GM23338 (cell line): ENCODE data around the gene XPNPEP3. TPM values are rescaled to one million over a fixed set of nuclear protein-coding genes. Genes with fewer than 3 reads are reported as not detected.

Source experiments
- ATAC-seq: fragments of 200-7000 bp; cut with Tn5 transposase; 3 replicates; pipeline ENCODE4 v1.9.1; 2020
- DNase-seq: peaks from one replicate; pipeline ENCODE4 v3.0.0-alpha.2; 2015; ENCODE audit warnings: low spot score
- H2AFZ ChIP-seq: fragments of 200-600 bp; sonication (generic); 2 replicates; pipeline ENCODE4 v1.8.0; 2016; ENCODE audit warnings: antibody characterized with exemption, mild to moderate bottlenecking, moderate library complexity
- H3F3A ChIP-seq: fragments of 200-600 bp; sonication (generic); replicated peaks from 2 replicates; pipeline ENCODE4 v1.8.0; 2017; ENCODE audit warnings: antibody characterized with exemption, mixed run types, low read depth
- H3K27ac ChIP-seq: fragments of 200-600 bp; sonication (generic); 2 replicates; pipeline ENCODE4 v1.6.1; 2016; ENCODE audit warnings: low read depth
- H3K27me3 ChIP-seq: fragments of 200-600 bp; sonication (generic); 2 replicates; pipeline ENCODE4 v1.8.0; 2016; ENCODE audit warnings: mild to moderate bottlenecking, mixed run types, moderate library complexity; ENCODE audit not compliant: insufficient read depth
- H3K36me3 ChIP-seq: fragments of 200-600 bp; sonication (generic); 2 replicates; pipeline ENCODE4 v1.8.0; 2016; ENCODE audit warnings: mild to moderate bottlenecking; ENCODE audit not compliant: insufficient read depth
- H3K4me1 ChIP-seq: fragments of 200-600 bp; sonication (generic); 2 replicates; pipeline ENCODE4 v1.8.0; 2016; ENCODE audit warnings: mild to moderate bottlenecking, moderate library complexity; ENCODE audit not compliant: insufficient read depth
- H3K4me2 ChIP-seq: fragments of 200-600 bp; sonication (generic); 2 replicates; pipeline ENCODE4 v1.7.1; 2017; ENCODE audit warnings: mixed run types
- H3K4me3 ChIP-seq: fragments of 200-600 bp; sonication (generic); 2 replicates; pipeline ENCODE4 v1.6.1; 2016; ENCODE audit warnings: mixed run types
- H3K79me2 ChIP-seq: fragments of 200-600 bp; sonication (generic); replicated peaks from 2 replicates; pipeline ENCODE4 v1.8.0; 2017; ENCODE audit warnings: mild to moderate bottlenecking; ENCODE audit not compliant: insufficient read depth
- H3K9me2 ChIP-seq: fragments of 200-600 bp; sonication (generic); 2 replicates; pipeline ENCODE4 v1.8.0; 2017; ENCODE audit not compliant: insufficient read depth
- H4K20me1 ChIP-seq: fragments of 200-600 bp; sonication (generic); replicated peaks from 2 replicates; pipeline ENCODE4 v1.8.0; 2017; ENCODE audit warnings: mild to moderate bottlenecking; ENCODE audit not compliant: insufficient read depth
- H3K27ac Mint-ChIP-seq: 2 replicates; pipeline ENCODE4 v1.8.0; 2020; ENCODE audit warnings: inconsistent platforms, mild to moderate bottlenecking, moderate library complexity, mixed read lengths
- H3K27me3 Mint-ChIP-seq: 3 replicates; pipeline ENCODE4 v1.8.0; 2022; ENCODE audit warnings: low read depth, mild to moderate bottlenecking, moderate library complexity, mixed read lengths, inconsistent platforms; ENCODE audit not compliant: insufficient read depth, poor library complexity
- H3K36me3 Mint-ChIP-seq: 3 replicates; pipeline ENCODE4 v1.8.0; 2021; ENCODE audit warnings: low read depth, mild to moderate bottlenecking, inconsistent platforms, moderate library complexity, mixed read lengths
- H3K4me1 Mint-ChIP-seq: 3 replicates; pipeline ENCODE4 v1.8.0; 2020; ENCODE audit warnings: mild to moderate bottlenecking, inconsistent platforms, mixed read lengths
- H3K4me3 Mint-ChIP-seq: 3 replicates; pipeline ENCODE4 v1.8.0; 2021; ENCODE audit warnings: moderate library complexity, mild to moderate bottlenecking, inconsistent platforms, mixed read lengths
- H3K9me3 Mint-ChIP-seq: 3 replicates; pipeline ENCODE4 v1.8.0; 2020; ENCODE audit warnings: moderate library complexity, mild to moderate bottlenecking, inconsistent platforms, mixed read lengths
- CREB1 ChIP-seq: fragments of 250-450 bp; sonication (Bioruptor Pico); IDR thresholded peaks from 2 replicates; pipeline ENCODE4 v1.5.0; 2020; ENCODE audit warnings: low read depth, mild to moderate bottlenecking, moderate library complexity
- ETS1 ChIP-seq: IDR thresholded peaks from 2 replicates; pipeline ENCODE4 v1.6.1; 2016; ENCODE audit warnings: antibody characterized with exemption
- EZH2 ChIP-seq: fragments of 200-600 bp; sonication (generic); IDR thresholded peaks from one replicate; pipeline ENCODE4 v1.8.0; 2017; ENCODE audit warnings: antibody characterized with exemption, mild to moderate bottlenecking, low read depth; ENCODE audit not compliant: unreplicated experiment
- JUNB ChIP-seq: IDR thresholded peaks from one replicate; pipeline ENCODE4 v1.6.1; 2016; ENCODE audit warnings: antibody characterized with exemption; ENCODE audit not compliant: unreplicated experiment
- NANOG ChIP-seq: IDR thresholded peaks from 2 replicates; pipeline ENCODE4 v1.6.1; 2016; ENCODE audit warnings: antibody characterized with exemption, borderline replicate concordance
- POLR2AphosphoS5 ChIP-seq: IDR thresholded peaks from 2 replicates; pipeline ENCODE4 v1.6.1; 2016; ENCODE audit warnings: antibody characterized with exemption, low read depth
- REST ChIP-seq: IDR thresholded peaks from one replicate; pipeline ENCODE4 v1.6.1; 2018; ENCODE audit warnings: antibody characterized with exemption; ENCODE audit not compliant: unreplicated experiment
- STAT1 ChIP-seq: IDR thresholded peaks from one replicate; pipeline ENCODE4 v1.6.1; 2016; ENCODE audit warnings: antibody characterized with exemption; ENCODE audit not compliant: unreplicated experiment
- ZNF114 ChIP-seq: fragments of 250-450 bp; sonication (Bioruptor Pico); IDR thresholded peaks from 2 replicates; pipeline ENCODE4 v1.5.0; 2020; ENCODE audit warnings: mild to moderate bottlenecking, moderate library complexity
- ZNF462 ChIP-seq: fragments of 250-450 bp; sonication (Bioruptor Pico); IDR thresholded peaks from 2 replicates; pipeline ENCODE4 v1.5.0; 2020; ENCODE audit warnings: mild to moderate bottlenecking, moderate library complexity
- polyA plus RNA-seq: library from polyadenylated mRNA; unstranded; fragments of >200 nt; fragmentation: Nextera tagmentation; extraction: Ambion mirVana; gene quantifications from 2 replicates; pipeline ENCODE4 v1.2.1, GENCODE V29; 2016
- total RNA-seq: library from RNA; depleted of rRNA; stranded (reverse); fragments of >200 nt; shearing (Covaris generic); gene quantifications from 2 replicates; pipeline ENCODE4 v1.2.3, GENCODE V29; 2014

XPNPEP3 gene
- total and polyA plus RNA-seq, 2 experiments from 2014 or later, result 11.6 to 19.5 TPM

GRCh38 chr22:40813912-40814315, 43.0 kb upstream of the XPNPEP3 start:
- Mint-ChIP-seq H3K36me3 (peaks cover 20% of the 10 kb centered on the region), H3K4me1 (peaks cover 16% of the 10 kb centered on the region), H3K4me3 (no peak overlapping the region), H3K27ac (no peak overlapping the region), H3K27me3 (peaks cover 2% of the 10 kb centered on the region), H3K9me3 (no peaks in the 10 kb centered on the region)
- Histone ChIP-seq H3K27ac (no peak overlapping the region), H3K4me2 (no peak overlapping the region), H3K4me3 (no peak overlapping the region), H3K4me1 (peaks cover 10% of the 10 kb centered on the region; the same call in 1 of the 2 replicates), H3F3A (no peaks in the 10 kb centered on the region), H3K9me2 (no peaks in the 10 kb centered on the region), H3K36me3 (no peaks in the 10 kb centered on the region; the same call in 1 of the 2 replicates), H3K79me2 (peaks cover 97% of the 10 kb centered on the region), H4K20me1 (peaks cover 15% of the 10 kb centered on the region; the same call in 1 of the 2 replicates), H3K27me3 (no peaks in the 10 kb centered on the region), H2AFZ (no peak overlapping the region)
- TF ChIP-seq POLR2AphosphoS5 (no peak), ZNF462 (no peak), REST (no peak), EZH2 (no peak), JUNB (no peak), ETS1 (no peak), NANOG (no peak), ZNF114 (no peak), CREB1 (CRISPR knock-in tag) (no peak), STAT1 (no peak)
- DNase-seq, result no peak
- ATAC-seq, result no peak
